ENCODE results near the gene D2HGDH.
"Not testable (repeated sequence)": the region's sequence is repeated elsewhere in the genome, so short reads cannot be mapped to it uniquely, and the experiment has no call there.

The D2HGDH gene

DNA sequence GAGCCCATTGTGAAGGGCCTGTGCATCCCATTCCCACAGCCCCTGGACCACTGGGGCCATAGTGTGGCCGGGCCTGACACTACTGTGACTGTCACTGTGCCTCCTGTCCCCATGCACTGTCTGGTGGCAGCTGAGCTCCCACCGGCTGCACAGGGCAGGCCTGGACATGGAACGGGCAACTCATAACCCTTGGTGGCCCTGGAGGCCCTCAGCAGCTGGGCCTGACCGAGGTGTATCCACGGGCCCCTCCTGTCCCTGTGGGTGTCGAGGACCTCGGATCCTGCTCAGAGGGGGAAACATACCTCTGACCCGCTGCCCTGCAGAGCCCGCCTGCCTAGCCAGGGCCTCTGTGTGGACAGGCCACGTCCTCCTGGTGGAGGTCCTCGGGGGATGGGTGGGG lies 34.4 kb downstream of the D2HGDH start:
- DNase-seq (ENCODE audit: low spot score): peak; percentile 7

DNA sequence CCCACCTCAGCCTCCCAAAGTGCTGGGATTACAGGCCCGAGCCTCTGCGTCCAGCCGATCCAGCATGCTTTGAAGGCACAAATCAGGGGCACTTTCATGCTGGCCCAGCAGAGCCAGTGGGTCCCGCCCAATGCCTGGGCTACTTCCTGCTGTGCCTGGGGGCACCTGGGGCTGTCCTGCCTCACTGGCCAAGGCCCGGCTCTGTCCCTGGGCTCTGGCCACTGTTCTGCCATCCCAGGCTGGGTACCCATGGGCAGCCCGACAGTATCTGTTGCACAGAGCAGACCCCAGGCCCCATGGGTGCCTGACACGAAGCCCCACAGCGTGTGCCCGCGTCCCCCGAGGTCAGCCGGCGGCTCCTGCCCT lies 35.4 kb downstream of the D2HGDH start:
- DNase-seq (ENCODE audit: low spot score): no peak

DNA sequence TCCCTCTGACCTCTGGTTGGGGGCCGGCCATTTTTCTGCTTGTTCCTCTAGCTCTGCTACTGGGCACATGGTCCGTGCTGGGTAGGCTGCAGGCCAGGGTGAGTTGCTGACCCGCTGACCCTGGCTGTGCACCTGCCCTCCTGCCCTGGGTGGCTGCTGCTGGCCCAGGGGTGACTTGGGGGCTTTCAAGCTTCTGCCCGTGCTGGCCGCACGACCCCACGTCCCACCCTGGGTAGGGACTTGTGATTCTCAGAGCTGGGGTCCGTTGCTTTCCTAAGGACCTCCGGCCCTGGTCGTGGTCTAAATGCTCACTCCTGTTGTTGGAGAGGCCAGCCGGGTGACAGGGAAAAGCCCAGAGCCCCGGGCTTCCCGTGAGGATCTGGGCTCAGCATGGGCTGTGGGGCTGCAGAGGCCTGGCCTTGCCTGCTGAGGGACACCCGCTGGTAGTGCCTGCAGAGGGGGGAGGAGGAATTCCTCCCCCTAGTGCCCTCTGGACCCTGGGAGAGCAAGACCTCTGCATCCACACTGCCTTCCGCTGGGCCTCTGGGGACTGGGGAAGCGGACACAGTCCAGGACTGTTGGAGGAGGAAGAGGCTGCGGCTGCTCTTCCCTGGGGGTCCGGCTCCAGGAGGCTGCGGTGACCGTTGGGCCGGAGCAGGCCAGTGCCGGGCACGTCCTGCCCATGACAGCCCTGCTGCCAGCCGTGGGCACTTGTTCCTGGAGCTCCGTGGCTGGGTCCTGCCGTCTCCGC lies 35.9 kb downstream of the D2HGDH start:
- no peak for DNase-seq (ENCODE audit: low spot score)

DNA sequence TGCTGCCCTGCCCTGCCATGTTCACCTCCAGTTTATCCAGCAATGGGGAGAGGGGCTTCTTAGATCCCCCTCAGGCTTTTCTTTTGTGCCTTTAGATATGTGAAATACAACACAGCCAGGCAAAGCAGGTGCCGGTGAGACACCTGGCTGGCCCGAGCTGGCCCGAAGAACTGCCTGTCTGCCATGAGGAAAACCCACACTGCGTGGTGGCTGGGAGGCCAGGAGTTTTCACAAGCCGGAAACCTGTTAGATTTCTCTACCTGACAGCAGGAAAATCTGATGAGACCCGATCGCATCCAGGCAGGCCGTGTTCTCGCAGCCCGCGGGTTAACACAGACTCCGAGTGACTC lies 36.5 kb downstream of the D2HGDH start:
- DNase-seq (ENCODE audit: low spot score): no peak

DNA sequence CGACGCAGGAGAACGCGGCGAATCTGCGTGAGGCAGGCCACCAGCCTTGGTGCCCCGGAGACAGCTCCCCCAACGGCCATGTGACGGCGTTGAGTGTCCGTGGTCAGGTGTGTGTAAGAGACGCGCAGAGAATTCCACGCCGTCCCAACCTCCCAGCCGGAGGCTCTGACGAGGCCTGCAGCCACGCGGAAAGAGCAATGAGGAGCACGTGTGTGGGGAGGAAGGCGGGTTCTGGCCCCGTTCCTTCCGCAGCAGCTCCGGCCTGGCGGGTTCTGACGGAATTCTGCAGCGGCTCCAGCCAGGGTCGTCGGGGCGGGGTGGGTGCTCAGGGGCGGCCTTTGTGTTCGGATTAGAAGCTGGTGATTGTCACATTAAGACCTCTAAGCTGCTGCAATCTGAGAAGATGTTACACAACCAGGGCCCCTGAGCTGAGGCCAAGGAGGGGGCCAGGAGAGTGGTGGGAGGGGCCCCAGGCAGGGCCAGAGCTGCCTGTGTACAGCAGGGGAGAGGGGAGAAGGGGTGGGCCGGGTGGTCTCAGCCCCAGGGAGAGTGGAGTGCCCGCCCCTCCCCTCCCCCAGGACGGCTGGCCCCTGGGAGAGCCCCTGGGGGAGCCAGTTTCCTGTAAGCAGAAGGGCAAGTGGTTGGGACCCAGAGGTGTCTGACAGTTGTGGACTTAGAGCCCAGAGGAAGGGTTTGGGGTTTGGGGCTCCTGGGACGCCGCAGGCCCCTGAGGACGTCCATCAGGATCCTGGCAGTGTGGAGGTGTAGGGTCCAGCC lies 37.0 kb downstream of the D2HGDH start:
- DNase-seq (ENCODE audit: low spot score): no peak

DNA sequence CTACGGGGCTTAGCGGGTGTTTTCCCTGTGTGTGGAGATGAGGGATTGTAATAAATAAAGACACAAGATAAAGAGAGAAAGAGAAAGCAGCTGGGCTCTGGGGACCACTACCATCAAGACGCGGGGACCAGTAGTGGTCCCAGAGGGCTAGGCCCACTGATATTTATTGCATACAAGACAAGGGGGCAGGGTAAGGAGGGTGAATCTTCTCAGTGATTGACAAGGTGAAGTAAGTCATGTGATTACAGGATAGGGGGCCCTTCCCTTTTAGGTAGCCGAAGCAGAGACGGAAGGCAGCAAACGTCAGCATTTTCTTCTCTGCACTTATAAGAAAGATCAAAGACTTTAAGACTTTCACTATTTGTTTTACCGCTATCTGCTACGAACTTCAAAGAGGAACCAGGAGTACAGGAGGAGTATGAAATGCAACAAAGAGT lies 37.7 kb downstream of the D2HGDH start:
- DNase-seq (ENCODE audit: low spot score): no peak

DNA sequence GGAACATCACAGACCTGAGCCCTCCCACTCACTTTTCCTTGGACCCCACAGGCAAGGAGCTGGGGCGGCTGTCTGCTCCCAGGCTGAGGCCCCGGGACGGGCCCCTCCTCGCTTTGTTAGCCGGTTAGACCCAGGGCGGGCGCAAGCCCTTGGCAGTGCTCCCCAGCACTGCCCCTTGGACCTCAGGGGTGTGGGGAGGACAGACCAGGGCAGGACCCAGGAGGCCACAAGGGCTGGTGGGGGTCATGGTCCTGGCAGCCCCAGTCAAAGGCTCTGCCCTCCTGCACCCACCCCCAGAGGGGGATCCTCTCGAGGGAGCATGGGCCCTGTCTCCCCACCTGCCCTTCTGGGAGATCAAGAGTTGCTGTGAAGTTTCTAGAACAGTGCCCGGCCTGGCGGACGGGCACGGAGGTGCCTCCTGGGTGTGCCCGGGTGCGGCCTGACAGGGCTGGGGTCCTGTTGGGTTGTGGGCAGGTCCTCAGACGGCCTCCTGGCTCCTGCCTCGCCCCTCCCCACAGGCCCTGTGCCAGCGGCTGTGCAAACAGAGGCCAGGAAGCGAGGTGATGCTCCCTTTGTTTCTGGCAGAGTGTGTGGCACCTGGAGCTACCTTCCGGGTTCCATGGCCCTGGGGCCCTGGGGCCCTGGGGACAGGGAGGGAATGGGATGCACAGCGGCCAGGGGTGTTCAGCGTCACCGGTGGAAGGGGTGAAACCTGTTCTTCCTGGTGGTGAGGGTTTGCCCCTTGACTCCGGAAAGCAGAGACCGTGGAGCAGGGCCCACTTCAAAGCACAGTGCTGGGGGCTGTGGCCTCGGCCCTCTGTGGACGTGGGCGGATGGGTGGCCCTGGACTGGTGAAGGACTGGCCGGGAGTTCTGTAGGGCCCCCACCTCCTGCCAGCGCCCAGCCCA lies 39.3 kb downstream of the D2HGDH start:
- DNase-seq (ENCODE audit: low spot score): no peak

DNA sequence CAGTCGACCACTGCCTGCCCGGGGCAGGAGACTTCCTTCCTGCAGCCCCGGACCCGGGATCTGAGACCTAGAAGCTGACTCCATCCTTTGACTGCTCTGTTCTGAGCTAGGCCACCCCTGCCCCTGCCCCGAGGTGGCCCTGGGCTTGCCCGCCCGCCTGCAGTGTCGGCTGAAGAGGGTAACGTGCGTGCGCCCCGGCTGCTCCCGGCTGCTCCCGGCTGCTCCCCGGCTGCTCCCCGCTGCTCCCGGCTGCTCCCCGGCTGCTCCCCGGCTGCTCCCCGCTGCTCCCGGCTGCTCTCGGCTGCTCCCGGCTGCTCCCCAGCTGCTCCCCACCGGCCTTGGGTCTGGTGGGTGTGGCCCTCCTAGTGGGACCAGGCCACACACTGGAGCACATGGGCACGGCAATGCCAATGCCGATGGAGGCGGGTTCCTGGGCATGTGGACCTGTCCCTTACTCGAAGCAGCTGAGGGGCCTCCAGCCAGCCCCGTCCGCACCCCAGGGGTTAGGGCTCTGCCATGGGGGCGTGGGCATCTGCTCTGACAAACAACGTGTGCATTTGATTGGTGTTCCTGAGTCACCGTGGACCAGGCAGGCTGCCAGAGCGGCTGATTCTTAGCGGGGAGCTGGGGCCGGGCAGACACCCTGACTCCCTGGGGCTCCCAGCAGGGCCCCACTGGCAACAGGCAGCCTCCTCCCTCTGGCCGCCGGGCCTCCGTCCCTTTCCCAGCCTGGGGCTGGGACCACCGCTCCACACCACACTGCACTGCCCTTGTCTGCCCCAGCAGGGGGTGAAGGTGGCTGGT lies 40.2 kb downstream of the D2HGDH start:
- DNase-seq (ENCODE audit: low spot score): peak; percentile 57

DNA sequence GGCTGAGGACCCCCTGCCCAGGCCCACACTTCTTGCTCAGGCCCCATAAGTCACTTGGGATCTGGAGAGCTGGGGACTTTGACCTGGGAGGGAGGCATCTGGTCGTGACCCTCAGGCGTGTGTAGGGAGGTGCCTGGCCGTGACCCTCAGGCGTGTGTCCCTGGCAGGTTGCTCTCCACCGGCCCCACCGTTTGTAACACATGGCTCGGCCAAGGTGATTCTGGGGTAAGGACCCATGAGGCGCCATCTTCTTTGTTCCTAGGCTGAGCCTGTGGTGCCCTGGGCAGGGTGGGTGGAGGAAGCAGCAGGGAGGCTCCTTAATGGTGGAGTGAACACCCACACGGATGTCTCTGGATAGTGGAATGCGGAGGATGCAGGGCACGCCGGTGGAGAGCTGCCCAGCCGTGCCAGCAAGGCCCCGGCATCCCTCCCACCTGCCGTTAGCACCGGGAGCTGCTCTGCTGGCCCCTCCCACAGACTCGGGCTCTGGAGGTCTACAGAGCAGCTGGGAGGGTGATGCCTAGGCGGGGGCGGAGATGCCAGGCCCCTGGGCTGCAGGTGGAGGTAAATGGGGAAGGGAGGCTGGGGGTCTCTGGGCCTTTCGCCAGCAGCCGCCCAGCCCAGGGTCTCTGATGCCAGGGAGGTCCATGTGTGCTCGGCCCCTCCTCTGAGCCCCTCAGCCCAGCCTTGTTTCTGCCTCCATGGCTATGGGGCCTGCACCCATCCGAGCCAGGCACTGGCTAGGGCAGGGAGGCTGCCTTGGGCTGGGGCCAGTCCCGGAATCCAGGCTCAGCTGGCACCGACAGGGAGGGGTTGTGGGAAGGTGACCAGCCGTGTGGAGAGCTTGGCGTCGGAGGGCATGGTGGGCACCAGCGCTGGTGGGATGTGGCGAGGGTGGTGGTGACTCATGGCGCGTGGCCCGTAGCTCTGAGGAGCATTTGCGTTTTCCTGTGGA lies 41.1 kb downstream of the D2HGDH start:
- DNase-seq (ENCODE audit: low spot score): no peak

DNA sequence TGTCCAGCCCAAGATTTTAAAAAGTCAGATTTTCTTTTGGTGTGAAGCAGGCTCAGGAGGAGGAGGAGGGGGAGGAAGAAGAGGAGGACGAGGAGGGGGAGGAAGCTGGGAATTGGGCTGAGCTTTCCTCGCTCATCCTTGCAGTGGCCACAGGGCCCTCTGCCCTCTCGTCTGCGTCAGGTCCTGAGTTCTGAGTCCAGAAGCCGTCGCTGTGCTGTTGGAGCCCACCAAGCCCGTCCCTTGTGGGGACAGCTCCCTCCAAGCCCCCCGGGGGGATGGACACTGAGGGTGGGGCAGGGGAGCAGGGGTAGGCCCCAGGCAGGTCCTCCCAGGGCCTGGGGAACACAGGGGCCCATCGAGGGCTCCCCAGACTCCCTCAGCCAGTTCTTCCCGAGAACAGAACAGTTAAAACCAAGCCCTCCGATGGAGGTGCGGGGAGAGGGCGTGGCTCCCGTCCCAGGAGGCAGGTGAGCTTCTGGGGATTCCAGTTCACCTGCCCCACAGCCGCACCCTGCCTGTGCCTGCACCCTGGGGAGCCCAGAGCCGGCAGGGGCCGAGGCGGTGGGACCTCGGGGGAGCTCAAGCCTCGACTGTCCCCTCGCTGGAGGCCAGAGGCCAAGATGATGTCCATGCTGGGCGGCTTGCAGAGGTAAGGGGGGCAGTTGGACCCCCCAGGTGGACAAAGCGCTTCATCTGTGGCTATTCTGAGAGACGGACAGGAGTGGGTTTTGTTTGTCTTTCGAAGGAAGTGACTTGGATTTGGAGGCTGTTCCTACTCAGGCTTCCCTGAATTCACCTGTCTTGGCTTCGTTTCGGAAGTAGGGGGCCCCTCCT lies 42.1 kb downstream of the D2HGDH start, which contains the start of gene GAL3ST2:
Gene GAL3ST2 (plus strand): TSS at position 487 of the 834 bp plus-strand sequence. CDS start 134 bp downstream, at position 621.
- no peak for DNase-seq (ENCODE audit: low spot score)

DNA sequence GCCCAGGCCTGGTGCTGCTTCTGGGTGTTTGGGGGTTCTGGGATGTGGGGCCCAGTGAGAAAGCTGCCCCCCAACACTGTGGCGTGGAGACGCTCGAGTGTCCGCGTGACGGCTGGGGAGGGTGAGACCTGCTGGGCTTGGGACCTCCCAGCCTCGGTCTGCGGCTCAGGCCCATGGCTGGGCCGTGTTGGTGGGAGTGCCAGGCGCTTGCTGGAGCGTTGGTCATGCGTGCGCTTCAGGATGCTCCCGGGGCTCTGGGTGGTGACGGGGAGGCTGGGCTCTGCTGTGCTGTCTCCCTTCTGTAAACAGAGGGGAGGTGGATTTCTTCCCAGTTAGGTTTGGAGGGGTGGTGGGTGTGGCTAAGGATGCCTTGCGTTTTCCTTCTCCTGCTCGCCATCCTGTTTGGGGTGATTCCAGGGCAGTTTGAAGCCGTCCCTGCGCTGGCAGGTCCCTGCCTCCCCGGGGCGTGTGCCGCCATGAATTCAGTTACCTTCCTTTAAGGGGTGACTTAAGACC lies 42.8 kb downstream of the D2HGDH start:
- no peak for DNase-seq (ENCODE audit: low spot score)

DNA sequence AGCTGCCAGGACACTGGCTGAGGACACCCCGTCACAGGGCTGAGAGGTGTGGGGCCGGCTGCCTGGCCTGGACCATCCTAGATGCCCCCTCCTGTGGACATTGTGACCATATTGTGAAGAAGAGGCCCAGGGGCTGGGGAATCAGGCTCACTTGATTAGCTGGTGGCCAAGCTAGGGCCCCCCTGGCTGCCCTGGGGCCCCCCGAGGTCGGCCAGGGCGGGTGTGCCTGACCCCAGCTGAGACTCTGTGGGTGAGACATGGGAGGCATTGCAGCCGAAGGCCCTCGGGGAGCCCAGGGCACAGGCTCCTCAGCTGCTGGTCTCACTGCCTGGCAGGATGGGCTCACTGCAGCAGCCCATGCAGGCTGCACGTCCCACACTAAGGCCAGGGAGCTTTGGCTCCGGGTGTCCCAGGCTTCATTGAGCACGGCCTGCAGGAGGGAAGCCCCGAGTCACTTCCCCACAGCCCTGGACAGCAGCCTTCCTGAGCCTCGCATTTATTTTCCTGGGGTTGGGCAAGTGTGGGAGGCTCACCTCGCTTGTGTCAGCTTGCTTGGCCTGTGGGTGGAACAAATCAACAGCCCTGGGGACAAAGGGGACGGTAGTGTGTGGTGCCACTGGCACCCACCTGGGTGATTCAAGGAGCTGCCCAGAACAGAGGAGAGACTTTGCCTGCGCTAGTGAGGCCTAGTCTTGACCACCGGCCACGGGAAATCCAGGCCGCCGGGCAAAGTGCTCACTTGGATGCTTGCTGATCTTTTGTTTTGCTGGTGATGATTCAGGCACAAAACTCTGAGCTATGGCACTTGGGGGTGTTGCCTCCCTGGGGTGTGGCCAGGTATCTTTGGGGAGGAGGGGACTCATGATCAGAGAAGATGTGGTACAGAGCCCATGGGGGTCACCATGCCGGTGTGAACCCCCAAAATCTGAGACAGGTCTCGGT lies 43.5 kb downstream of the D2HGDH start:
- no peak for DNase-seq (ENCODE audit: low spot score)

DNA sequence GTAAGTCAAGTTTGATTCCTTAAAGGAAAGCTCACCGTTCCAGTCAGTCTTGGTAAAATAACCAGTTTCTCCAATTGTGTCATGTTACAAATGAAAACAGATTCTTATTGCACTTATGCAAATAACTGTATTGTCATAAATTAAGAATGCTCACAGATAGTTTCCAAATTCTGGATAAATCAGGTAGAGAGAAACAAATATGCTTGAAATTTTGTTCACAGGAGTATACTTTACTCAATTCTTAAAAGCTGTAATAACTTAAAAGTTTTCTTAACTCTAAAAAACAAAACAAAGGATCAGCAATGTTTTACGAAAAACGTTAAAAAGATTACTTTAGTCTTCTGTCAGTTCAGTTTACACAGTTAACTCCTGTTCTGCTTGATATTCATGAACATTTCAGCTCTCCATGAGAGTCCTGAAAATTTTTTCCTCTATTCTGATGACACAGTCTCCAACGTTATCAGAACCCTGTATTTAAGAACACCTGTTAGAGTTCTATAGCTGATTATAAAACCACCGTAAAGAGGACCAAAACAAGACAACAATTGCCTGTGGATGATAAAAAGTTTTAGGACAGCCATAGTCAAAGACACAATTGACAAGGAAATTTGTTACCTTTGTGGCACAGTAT lies 46.6 kb downstream of the D2HGDH start:
- DNase-seq (ENCODE audit: low spot score): no peak

DNA sequence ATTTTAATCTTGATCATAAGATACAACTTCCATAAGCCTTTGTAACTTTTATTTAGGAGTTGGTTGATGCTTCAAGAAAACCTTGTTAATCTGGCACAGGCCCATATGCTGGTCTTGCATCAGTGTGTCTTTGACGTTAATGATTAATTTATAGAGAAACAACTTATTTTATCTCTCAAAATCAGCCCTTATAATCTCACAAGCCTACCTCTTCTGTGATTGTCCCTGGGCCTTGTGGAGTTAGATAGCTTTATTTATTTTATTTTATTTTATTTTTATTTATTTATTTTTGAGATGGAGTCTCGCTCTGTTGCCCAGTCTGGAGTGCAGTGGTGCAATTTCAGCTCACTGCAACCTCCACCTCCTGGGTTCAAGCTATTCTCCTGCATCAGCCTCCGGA lies 47.6 kb downstream of the D2HGDH start:
- DNase-seq (ENCODE audit: low spot score): not testable (repeated sequence)

DNA sequence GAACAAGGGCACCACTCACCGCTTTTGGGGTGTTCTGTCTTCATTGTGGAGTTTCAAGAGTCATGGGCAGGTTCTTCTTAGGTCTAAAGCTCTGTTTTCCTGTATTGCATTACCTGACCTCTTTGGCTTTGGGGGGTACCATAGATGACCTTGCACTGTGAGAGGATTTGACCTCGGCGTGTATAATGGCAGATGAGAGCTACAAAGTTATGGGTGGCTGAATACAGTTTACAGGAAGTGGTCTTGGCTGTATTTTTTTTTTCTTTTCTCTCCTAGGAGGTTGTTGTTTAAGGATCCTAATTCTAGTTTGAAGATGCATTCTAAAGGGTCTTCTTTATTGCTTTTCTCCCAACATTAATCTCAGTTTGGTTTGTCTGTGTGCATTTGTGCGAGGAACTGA lies 53.7 kb downstream of the D2HGDH start:
- DNase-seq (ENCODE audit: low spot score): no peak

DNA sequence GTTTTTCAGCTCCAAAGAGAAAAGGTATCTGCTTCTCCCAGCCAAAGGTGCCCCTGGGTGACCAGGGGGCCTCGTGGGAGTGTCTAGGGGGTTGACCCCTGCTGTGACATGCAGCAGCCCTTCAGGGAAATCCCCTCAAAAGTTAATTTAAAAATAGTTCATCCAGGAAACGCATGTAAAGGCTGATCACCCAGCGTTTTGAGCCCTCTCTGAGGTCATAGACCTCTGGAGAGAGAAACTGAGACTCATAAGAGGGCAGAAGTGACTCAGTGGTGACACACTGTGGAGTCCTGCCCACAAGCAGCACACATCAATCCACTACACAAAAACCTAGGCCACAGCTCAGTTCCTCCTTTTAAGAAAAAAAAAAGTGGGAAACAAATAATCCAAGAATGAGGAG lies 54.1 kb downstream of the D2HGDH start:
- no peak for DNase-seq (ENCODE audit: low spot score)

DNA sequence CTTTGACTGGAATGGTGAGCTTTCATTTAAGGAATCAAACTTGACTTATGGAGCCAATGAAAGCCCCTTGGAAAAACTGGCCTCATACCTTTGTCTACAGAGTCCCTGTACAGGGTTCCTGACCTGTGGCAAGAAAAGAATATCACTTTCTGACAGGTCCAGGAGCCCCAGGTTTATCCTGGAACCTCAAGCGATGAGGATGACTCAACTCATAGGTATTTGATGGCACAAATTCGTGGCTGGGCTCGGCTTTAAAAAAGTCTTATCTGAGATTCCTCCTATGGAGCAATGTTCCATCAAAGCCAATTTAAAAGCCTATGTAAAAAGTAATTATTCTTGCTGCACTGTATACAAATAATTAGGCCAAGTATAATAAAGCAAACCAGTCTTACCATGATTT lies 57.0 kb downstream of the D2HGDH start:
- not testable (repeated sequence) for DNase-seq (ENCODE audit: low spot score)

DNA sequence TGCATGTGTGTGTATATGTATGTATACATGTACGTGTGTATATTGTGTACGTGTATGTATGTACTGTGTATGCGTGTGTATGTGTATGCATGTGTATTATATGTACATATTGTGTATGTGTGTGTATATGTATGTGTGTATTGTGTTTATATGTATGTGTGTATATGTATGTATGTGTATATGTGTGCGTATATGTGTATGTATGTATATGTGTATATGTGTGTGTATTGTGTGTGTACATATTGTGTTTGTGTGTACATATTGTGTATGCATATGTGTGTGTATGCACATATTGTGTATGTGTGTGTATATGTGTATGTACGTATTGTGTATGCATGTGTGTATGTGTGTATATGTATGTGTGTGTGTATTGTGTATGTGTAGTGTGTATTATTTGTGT lies 59.0 kb downstream of the D2HGDH start:
- no peak for DNase-seq (ENCODE audit: low spot score)
